NCI-H2029 (cell line): ENCODE results near the gene RGS10.

ENCODE experiments used
- DNase-seq: peaks from one replicate; lab custom pipeline; 2025; lab: John Stamatoyannopoulos, UW

Gene RGS10

GRCh38 chr10:119496273-119496672, 46.2 kb downstream of the RGS10 start:
- DNase-seq = no peak

- no peak for DNase-seq
These were observed 47.0 kb downstream of the RGS10 start for GRCh38 chr10:119495545-119495944.

- no peak for DNase-seq
These were observed 47.5 kb downstream of the RGS10 start for GRCh38 chr10:119495021-119495505.

GRCh38 chr10:119494236-119495020, 48.1 kb downstream of the RGS10 start:
- DNase-seq = no peak

- DNase-seq = no peak
These were observed 49.4 kb downstream of the RGS10 start for GRCh38 chr10:119493155-119493554.

- no peak for DNase-seq
These were observed 50.4 kb downstream of the RGS10 start for GRCh38 chr10:119491966-119492757.

- DNase-seq = no peak
These were observed 52.6 kb downstream of the RGS10 start for GRCh38 chr10:119489991-119490326.

GRCh38 chr10:119488675-119489074, 53.8 kb downstream of the RGS10 start:
- no peak for DNase-seq

GRCh38 chr10:119483839-119484238, 58.7 kb downstream of the RGS10 start:
- no peak for DNase-seq

- DNase-seq = no peak
These were observed 59.5 kb downstream of the RGS10 start for GRCh38 chr10:119483001-119483400.

GRCh38 chr10:119481781-119482426, 60.6 kb downstream of the RGS10 start:
- DNase-seq = no peak

- peak; percentile 6 for DNase-seq
These were observed 61.9 kb downstream of the RGS10 start for GRCh38 chr10:119480667-119481066.

GRCh38 chr10:119479532-119479931, 63.0 kb downstream of the RGS10 start:
- no peak for DNase-seq

- DNase-seq = no peak
These were observed 63.6 kb downstream of the RGS10 start for GRCh38 chr10:119478811-119479341.

GRCh38 chr10:119478111-119478802, 64.3 kb downstream of the RGS10 start:
- DNase-seq = no peak

GRCh38 chr10:119477444-119477843, 65.1 kb downstream of the RGS10 start:
- no peak for DNase-seq

GRCh38 chr10:119474606-119475005, 67.9 kb downstream of the RGS10 start:
- no peak for DNase-seq

GRCh38 chr10:119473771-119474170, 68.7 kb downstream of the RGS10 start:
- DNase-seq = no peak

GRCh38 chr10:119470920-119471702, 71.4 kb downstream of the RGS10 start:
- no peak for DNase-seq

- DNase-seq = no peak
These were observed 72.7 kb downstream of the RGS10 start for GRCh38 chr10:119469846-119470245.

- no peak for DNase-seq
These were observed 73.2 kb downstream of the RGS10 start for GRCh38 chr10:119469325-119469707.
